Glutamatergic neuron (in vitro differentiated cells): ENCODE results near the gene CD84. TPM values are rescaled to one million over a fixed set of nuclear protein-coding genes. Genes with fewer than 3 reads are reported as not detected.
"Not testable (repeated sequence)": the region's sequence is repeated elsewhere in the genome, so short reads cannot be mapped to it uniquely, and the experiment has no call there.

Source experiments
- DNase-seq: peaks from one replicate; pipeline ENCODE4 v3.0.0; 2022
- H3K27ac Mint-ChIP-seq: one replicate; pipeline ENCODE4 v1.8.0; 2020; ENCODE audit warnings: mild to moderate bottlenecking, mixed read lengths, inconsistent platforms; ENCODE audit not compliant: unreplicated experiment
- H3K27me3 Mint-ChIP-seq: one replicate; pipeline ENCODE4 v1.8.0; 2020; ENCODE audit warnings: mild to moderate bottlenecking, moderate library complexity, mixed read lengths, inconsistent platforms; ENCODE audit not compliant: unreplicated experiment
- H3K36me3 Mint-ChIP-seq: one replicate; pipeline ENCODE4 v1.8.0; 2020; ENCODE audit warnings: mild to moderate bottlenecking, mixed read lengths, inconsistent platforms; ENCODE audit not compliant: unreplicated experiment
- H3K4me1 Mint-ChIP-seq: one replicate; pipeline ENCODE4 v1.8.0; 2020; ENCODE audit warnings: mild to moderate bottlenecking, low read depth, mixed read lengths, inconsistent platforms; ENCODE audit not compliant: unreplicated experiment
- H3K4me3 Mint-ChIP-seq: one replicate; pipeline ENCODE4 v1.8.0; 2020; ENCODE audit warnings: mild to moderate bottlenecking, mixed read lengths, inconsistent platforms; ENCODE audit not compliant: unreplicated experiment
- H3K9me3 Mint-ChIP-seq: one replicate; pipeline ENCODE4 v1.8.0; 2020; ENCODE audit warnings: mild to moderate bottlenecking, moderate library complexity, mixed read lengths, inconsistent platforms; ENCODE audit not compliant: unreplicated experiment
- total RNA-seq: library from RNA; stranded (reverse); fragmentation: NEBNext Ultra II Directional; extraction: Animal tissue kit (Norgen Biotek cat#: 25700); gene quantifications from one replicate; pipeline ENCODE4 v1.2.1, GENCODE V29; 2021; ENCODE audit not compliant: unreplicated experiment
- TF ChIP-seq, protein P1 (sequence below): fragments of 200-600 bp; sonication (generic); IDR thresholded peaks from one replicate; pipeline ENCODE4 v1.5.0; 2021; ENCODE audit not compliant: partially characterized antibody, unreplicated experiment

The CD84 gene
- total RNA-seq, 1 donor from 2014 or later, result not detected

DNA sequence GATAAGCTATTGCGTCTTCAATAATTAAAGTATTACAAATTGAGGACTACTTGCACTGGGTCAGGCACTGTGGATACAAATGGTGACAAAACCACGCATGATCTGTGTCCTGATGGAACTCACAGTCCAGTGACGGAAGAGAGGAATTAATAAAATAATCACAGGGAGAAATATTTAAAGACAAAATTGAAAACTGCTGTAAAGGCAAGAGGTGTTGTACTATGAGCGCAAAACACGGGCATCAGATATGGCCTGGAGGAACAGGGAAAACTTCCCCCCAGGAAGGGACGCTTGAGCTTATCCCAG lies 39.7 kb downstream of the CD84 start:
- Mint-ChIP-seq H3K27me3 (no peaks in the 10 kb centered on the region), H3K4me1 (no peaks in the 10 kb centered on the region), H3K9me3 (no peaks in the 10 kb centered on the region), H3K36me3 (peaks cover 12% of the 10 kb centered on the region), H3K27ac (no peak overlapping the region), H3K4me3 (no peak overlapping the region)
- TF ChIP-seq, protein P1, sequence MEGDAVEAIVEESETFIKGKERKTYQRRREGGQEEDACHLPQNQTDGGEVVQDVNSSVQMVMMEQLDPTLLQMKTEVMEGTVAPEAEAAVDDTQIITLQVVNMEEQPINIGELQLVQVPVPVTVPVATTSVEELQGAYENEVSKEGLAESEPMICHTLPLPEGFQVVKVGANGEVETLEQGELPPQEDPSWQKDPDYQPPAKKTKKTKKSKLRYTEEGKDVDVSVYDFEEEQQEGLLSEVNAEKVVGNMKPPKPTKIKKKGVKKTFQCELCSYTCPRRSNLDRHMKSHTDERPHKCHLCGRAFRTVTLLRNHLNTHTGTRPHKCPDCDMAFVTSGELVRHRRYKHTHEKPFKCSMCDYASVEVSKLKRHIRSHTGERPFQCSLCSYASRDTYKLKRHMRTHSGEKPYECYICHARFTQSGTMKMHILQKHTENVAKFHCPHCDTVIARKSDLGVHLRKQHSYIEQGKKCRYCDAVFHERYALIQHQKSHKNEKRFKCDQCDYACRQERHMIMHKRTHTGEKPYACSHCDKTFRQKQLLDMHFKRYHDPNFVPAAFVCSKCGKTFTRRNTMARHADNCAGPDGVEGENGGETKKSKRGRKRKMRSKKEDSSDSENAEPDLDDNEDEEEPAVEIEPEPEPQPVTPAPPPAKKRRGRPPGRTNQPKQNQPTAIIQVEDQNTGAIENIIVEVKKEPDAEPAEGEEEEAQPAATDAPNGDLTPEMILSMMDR, result no peak
- no peak for DNase-seq

DNA sequence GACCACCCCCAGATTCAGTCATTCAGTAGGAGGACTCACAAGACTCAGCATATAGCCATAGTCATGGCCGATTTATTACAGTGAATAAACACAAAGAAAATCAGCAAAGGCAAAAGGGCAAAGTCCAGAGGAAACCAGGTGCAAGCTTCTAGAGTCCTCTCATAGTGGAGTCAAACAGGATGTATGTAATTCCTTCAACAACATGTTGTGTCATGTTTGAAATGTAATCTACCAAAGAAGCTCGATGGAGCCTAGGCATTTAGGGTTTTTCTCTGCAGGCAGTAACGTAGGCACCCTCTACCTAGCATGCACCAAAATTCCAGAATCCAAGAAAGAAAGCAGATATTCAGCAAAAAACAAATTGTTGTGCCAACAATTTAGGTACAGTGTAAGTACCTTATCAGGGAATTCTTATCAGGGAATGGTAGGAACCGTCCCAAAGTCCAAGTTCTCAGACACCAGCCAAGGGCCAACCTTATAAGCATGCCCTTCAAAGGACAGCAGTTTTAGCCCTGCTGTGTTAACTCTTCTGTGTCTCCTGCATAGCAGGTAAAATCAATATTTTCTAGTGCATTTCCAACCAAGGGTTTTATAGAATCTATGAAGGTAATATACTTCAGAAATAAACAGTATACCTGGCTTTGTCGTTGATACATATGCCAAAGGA lies 40.2 kb downstream of the CD84 start:
- DNase-seq, result no peak
- H3K4me3 Mint-ChIP-seq, result no peak overlapping the region
- peaks cover 12% of the 10 kb centered on the region for H3K36me3 Mint-ChIP-seq
- TF ChIP-seq, protein P1, result no peak
- no peaks in the 10 kb centered on the region for H3K27me3 Mint-ChIP-seq
- H3K9me3 Mint-ChIP-seq, result no peaks in the 10 kb centered on the region
- H3K27ac Mint-ChIP-seq, result no peak overlapping the region
- H3K4me1 Mint-ChIP-seq, result no peaks in the 10 kb centered on the region

DNA sequence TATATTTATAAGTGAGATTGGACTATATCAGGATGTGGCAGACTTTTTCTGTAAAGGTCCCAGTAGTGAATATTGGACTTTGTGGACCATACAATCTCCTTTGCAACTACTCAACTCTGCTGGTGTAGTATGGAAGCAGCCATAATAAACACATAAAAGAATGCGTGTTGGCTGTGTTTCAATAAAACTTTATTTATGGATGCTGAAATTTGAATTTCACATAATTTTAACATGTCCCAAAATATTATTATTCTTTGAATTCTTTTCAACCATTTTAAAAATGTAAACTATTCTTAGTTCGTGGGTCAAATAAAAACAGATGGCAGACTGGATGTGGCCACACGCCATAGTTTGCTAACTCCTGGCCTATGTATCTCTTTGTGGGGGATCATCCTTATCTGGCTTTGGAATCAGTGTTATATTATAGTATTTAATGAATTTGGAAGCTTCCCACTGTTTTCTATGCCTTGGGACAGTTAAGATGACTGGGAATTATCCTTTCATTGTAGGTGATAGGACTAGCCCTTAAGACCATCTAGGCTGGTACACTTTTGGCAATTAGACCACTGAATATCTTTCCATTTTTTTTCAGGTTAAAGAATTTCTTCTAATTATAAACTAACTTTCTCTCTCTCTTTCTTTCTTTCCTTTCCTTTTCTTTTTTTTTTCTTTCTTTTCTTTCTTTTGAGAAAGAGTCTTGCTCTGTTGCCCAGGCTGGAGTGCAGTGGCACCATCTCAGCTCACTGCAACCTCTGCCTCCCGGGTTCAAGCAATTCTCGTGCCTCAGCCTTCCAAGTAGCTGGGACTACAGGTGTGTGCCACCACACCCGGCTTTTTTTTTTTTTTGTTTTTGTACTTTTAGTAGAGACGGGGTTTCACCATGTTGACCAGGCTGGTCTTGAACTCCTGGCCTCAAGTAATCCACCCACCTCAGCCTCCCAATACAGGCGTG lies 41.3 kb downstream of the CD84 start:
- peaks cover 2% of the 10 kb centered on the region for H3K9me3 Mint-ChIP-seq
- TF ChIP-seq, protein P1, result no peak
- H3K4me1 Mint-ChIP-seq, result no peaks in the 10 kb centered on the region
- no peaks in the 10 kb centered on the region for H3K27me3 Mint-ChIP-seq
- peaks cover 12% of the 10 kb centered on the region for H3K36me3 Mint-ChIP-seq
- DNase-seq, result no peak
- H3K27ac Mint-ChIP-seq, result no peak overlapping the region
- no peak overlapping the region for H3K4me3 Mint-ChIP-seq

DNA sequence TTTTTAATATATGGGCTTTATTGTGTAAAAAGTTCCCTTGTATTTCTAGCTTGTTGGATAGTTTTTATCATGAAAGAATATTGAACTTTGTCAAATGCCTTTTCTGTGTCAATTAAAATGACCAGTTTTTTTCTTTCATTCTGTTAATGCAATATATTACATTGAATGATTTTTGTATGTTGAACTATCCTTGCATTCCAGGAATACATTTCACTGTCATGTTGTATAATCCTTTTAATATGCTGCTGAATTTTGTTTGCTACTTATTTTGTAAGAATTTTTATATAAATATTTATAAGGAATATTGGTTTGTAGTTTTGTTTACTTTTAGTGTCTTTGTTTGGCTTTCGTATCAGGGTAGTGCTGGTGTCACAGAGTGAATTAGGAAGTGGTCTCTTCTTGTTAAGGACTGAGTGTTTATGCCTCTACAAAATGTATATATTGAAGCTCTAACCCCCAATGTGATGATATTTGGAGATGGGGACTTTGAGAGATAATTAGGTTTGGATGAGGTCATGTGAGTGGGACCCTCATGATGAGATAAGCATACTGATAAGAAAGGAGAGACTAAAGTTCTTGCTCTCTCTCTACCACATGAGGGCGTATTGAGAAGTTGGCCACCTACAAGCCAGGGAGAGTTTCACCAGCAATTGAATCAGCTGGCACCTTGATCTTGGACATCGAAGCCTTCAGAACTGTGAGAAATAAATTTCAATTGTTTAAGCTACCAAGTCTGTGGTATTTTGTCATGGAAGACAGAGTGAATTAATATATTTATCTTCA lies 44.3 kb downstream of the CD84 start:
- no peak for DNase-seq
- peaks cover 12% of the 10 kb centered on the region for H3K36me3 Mint-ChIP-seq
- H3K27me3 Mint-ChIP-seq, result no peaks in the 10 kb centered on the region
- TF ChIP-seq, protein P1, result no peak
- no peaks in the 10 kb centered on the region for H3K4me1 Mint-ChIP-seq
- peaks cover 2% of the 10 kb centered on the region for H3K9me3 Mint-ChIP-seq
- H3K4me3 Mint-ChIP-seq, result no peak overlapping the region
- no peak overlapping the region for H3K27ac Mint-ChIP-seq

DNA sequence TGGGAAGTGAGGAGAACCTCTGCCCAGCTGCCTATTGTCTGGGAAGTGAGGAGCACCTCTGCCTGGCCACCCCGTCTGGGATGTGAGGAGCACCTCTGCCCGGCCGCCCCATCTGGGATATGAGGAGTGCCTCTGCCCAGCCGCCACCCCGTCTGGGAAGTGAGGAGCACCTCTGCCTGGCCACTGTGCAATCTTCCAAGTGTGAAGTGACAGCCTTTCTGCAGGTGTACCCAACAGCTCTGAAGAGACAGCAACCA lies 46.8 kb downstream of the CD84 start:
- H3K36me3 Mint-ChIP-seq, result peaks cover 16% of the 10 kb centered on the region
- not testable (repeated sequence) for H3K4me1 Mint-ChIP-seq, H3K27me3 Mint-ChIP-seq, H3K27ac Mint-ChIP-seq, H3K9me3 Mint-ChIP-seq, H3K4me3 Mint-ChIP-seq, DNase-seq

DNA sequence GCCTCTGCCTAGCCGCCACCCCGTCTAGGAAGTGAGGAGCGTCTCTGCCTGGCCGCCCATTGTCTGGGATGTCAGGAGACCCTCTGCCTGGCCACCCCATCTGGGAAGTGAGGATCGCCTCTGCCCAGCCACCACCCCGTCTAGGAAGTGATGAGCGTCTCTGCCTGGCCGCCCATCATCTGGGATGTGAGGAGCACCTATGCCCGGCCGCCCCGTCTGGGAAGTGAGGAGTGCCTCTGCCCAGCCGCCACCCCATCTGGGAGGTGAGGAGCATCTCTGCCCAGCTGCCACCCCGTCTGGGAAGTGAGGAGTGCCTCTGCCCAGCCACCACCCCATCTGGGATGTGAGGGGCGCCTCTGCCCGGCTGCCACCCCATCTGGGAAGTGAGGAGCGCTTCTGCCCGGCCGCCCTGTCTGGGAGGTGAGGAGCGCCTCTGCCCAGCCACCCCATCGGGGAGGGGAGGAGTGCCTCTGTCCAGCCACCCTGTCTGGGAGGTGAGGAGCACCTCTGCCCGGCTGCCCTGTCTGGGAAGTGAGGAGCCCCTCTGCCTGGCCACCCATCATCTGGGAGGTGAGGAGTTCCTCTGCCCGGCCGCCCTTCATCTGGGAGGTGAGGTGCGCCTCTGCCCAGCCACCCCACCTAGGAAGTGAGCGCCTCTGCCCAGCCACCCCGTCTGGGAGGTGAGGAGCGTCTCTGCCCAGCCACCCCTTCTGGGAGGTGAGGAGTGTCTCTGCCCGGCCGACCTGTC lies 47.3 kb downstream of the CD84 start:
- not testable (repeated sequence) for DNase-seq, H3K9me3 Mint-ChIP-seq, H3K4me3 Mint-ChIP-seq, H3K4me1 Mint-ChIP-seq, H3K27ac Mint-ChIP-seq, H3K27me3 Mint-ChIP-seq
- H3K36me3 Mint-ChIP-seq, result peaks cover 21% of the 10 kb centered on the region

DNA sequence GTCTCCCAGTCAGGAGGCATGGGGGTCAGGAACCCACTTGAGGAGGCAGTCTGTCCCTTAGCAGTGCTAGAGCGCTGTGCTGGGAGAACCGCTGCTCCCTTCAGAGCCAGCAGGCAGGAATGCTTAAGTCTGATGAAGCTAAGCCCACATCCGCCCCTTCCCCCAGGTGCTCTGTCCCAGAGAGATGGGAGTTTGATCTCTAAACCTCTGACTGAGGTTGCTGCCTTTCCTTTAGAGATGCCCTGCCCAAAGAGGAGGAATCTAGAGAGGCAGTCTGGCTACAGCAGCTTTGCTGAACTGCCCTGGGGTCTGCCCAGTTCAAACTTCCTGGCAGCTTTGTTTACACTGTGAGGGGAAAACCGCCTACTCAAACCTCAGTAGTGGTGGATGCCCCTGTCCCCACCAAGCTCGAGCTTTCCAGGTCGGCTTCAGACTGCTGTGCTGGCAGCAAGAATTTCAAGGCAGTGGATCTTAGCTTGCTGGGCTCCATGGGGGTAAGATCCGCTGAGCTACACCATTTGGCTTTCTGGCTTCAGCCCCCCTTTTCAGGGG lies 49.8 kb downstream of the CD84 start:
- not testable (repeated sequence) for H3K4me3 Mint-ChIP-seq, H3K4me1 Mint-ChIP-seq, H3K27ac Mint-ChIP-seq, H3K27me3 Mint-ChIP-seq, DNase-seq, H3K9me3 Mint-ChIP-seq
- peaks cover 12% of the 10 kb centered on the region for H3K36me3 Mint-ChIP-seq
